HepG2 (cell line): ENCODE results near the gene STEAP1. TPM values are rescaled to one million over a fixed set of nuclear protein-coding genes. Genes with fewer than 3 reads are reported as not detected.

ENCODE experiments used
- ATM ChIP-seq: fragments of 450-650 bp; IDR thresholded peaks from 2 replicates; pipeline ENCODE4 v1.7.1; 2017; ENCODE audit warnings: mild to moderate bottlenecking, borderline replicate concordance
- CREM ChIP-seq, 2 experiments: sonication (generic) in 1 of 2; formaldehyde crosslinking in 1 of 2; IDR thresholded peaks; 2 replicates each; pipeline versions ENCODE4 v1.4.0 to v1.6.1; 2016 to 2020; ENCODE audit warnings: antibody characterized with exemption in 1 of 2, mild to moderate bottlenecking in 1 of 2, missing genetic modification reagents in 1 of 2
- FOXP1 ChIP-seq, 2 experiments: fragments of 450-650 bp in 1 of 2; IDR thresholded peaks; 2 replicates each; pipeline ENCODE4 v1.6.1; 2017 to 2018; ENCODE audit warnings: antibody characterized with exemption in 1 of 2
- MEIS1 ChIP-seq: sonication (generic); formaldehyde crosslinking; IDR thresholded peaks from 2 replicates; pipeline ENCODE4 v1.9.0; 2021; ENCODE audit warnings: mild to moderate bottlenecking, missing genetic modification reagents, moderate library complexity, borderline replicate concordance
- MTA3 ChIP-seq: sonication (generic); formaldehyde crosslinking; IDR thresholded peaks from 2 replicates; pipeline ENCODE4 v1.4.0; 2020; ENCODE audit warnings: missing genetic modification reagents
- NR2F1 ChIP-seq, 2 experiments: fragments of 450-650 bp in 1 of 2; formaldehyde crosslinking in 1 of 2; IDR thresholded peaks; 2 replicates each; pipeline versions ENCODE4 v1.5.0 to v1.6.1; 2016 to 2020; ENCODE audit warnings: mild to moderate bottlenecking in 1 of 2, missing compliant biosample characterization in 1 of 2, missing genetic modification reagents in 1 of 2, moderate library complexity in 1 of 2
- RBAK ChIP-seq: sonication (generic); formaldehyde crosslinking; IDR thresholded peaks from 2 replicates; pipeline ENCODE4 v1.5.1; 2020; ENCODE audit warnings: mild to moderate bottlenecking, missing genetic modification reagents
- RELA ChIP-seq: sonication (generic); formaldehyde crosslinking; IDR thresholded peaks from 2 replicates; pipeline ENCODE4 v1.4.0; 2020; ENCODE audit warnings: missing genetic modification reagents
- SMARCC2 ChIP-seq: fragments of 450-650 bp; IDR thresholded peaks from 2 replicates; pipeline ENCODE4 v1.6.1; 2017; ENCODE audit warnings: antibody characterized with exemption, mild to moderate bottlenecking
- SP2 ChIP-seq: sonication (generic); formaldehyde crosslinking; IDR thresholded peaks from 2 replicates; pipeline ENCODE4 v1.5.1; 2020; ENCODE audit warnings: mild to moderate bottlenecking, missing genetic modification reagents
- TBX3 ChIP-seq: fragments of 450-650 bp; IDR thresholded peaks from 2 replicates; pipeline ENCODE4 v1.6.1; 2017; ENCODE audit warnings: antibody characterized with exemption, mild to moderate bottlenecking, inconsistent platforms, borderline replicate concordance
- TCF7 ChIP-seq: sonication (generic); IDR thresholded peaks from 2 replicates; pipeline ENCODE4 v1.6.1; 2016; ENCODE audit warnings: antibody characterized with exemption, low read depth
- ZBTB7B ChIP-seq: sonication (generic); formaldehyde crosslinking; IDR thresholded peaks from 2 replicates; pipeline ENCODE4 v1.4.0; 2020; ENCODE audit warnings: missing genetic modification reagents
- ZNF124 ChIP-seq: sonication (generic); formaldehyde crosslinking; IDR thresholded peaks from 2 replicates; pipeline ENCODE4 v1.4.0; 2020; ENCODE audit warnings: missing genetic modification reagents
- ZNF20 ChIP-seq: sonication (generic); formaldehyde crosslinking; IDR thresholded peaks from 2 replicates; pipeline ENCODE4 v1.4.0; 2020; ENCODE audit warnings: mild to moderate bottlenecking, moderate library complexity, missing genetic modification reagents
- ZNF556 ChIP-seq: sonication (generic); formaldehyde crosslinking; IDR thresholded peaks from 2 replicates; pipeline ENCODE4 v1.4.0; 2020; ENCODE audit warnings: mild to moderate bottlenecking, missing genetic modification reagents, borderline replicate concordance
- ZSCAN12 ChIP-seq: sonication (generic); formaldehyde crosslinking; IDR thresholded peaks from 2 replicates; pipeline ENCODE4 v1.9.0; 2021; ENCODE audit warnings: mild to moderate bottlenecking, missing genetic modification reagents
- ZSCAN29 ChIP-seq: sonication (generic); formaldehyde crosslinking; conservative IDR thresholded peaks from 2 replicates; pipeline ENCODE4 v1.4.0; 2020; ENCODE audit warnings: mild to moderate bottlenecking, missing genetic modification reagents
- polyA plus RNA-seq, 8 experiments: library from polyadenylated mRNA; depleted of rRNA in 3 of 8; stranded (reverse) in 7 of 8; unstranded in 1 of 8; fragments of >200 nt; fragmentation: Illumina TruSeq in 4 of 8; extraction: Trizol in 4 of 8; gene quantifications; 2 replicates each; pipeline versions ENCODE4 v1.2.1 to v1.2.3, GENCODE V29; 2011 to 2016; ENCODE audit warnings: low read depth in 4 of 8, missing spikeins in 1 of 8, mixed read lengths in 1 of 8; ENCODE audit not compliant: insufficient read depth in 1 of 8
- total RNA-seq, 5 experiments: library from RNA; depleted of rRNA; stranded (reverse); fragments of >200 nt; fragmentation: Illumina TruSeq; extraction: Trizol; gene quantifications; 2 replicates each; pipeline ENCODE4 v1.2.3, GENCODE V29; 2016; ENCODE audit warnings: low read depth in 1 of 5
- TF ChIP-seq, protein P1 (sequence below): IDR thresholded peaks from 2 replicates; pipeline ENCODE4 v1.6.1; 2018; ENCODE audit warnings: missing genetic modification reagents, mild to moderate bottlenecking, missing compliant biosample characterization
- TF ChIP-seq, protein P2 (sequence below), 2 experiments: sonication (generic) in 1 of 2; formaldehyde crosslinking in 1 of 2; IDR thresholded peaks; 2 replicates each; pipeline versions ENCODE4 v1.4.0 to v1.6.1; 2016 to 2020; ENCODE audit warnings: borderline replicate concordance in 1 of 2, low read depth in 1 of 2, mild to moderate bottlenecking in 1 of 2, missing genetic modification reagents in 1 of 2
- TF ChIP-seq, protein P3 (sequence below): sonication (generic); formaldehyde crosslinking; IDR thresholded peaks from 2 replicates; pipeline ENCODE4 v1.8.0; 2022; ENCODE audit warnings: missing genetic modification reagents, mild to moderate bottlenecking, inconsistent platforms, borderline replicate concordance
- TF ChIP-seq, protein P4 (sequence below): IDR thresholded peaks from 2 replicates; pipeline ENCODE4 v1.6.1; 2016; ENCODE audit warnings: mild to moderate bottlenecking

STEAP1 gene
- total and polyA plus RNA-seq, 2 of the 13 experiments (the other 11 are each of a cell fraction or from before 2014, with no cell fraction given) = 23.2 to 24.2 TPM

DNA sequence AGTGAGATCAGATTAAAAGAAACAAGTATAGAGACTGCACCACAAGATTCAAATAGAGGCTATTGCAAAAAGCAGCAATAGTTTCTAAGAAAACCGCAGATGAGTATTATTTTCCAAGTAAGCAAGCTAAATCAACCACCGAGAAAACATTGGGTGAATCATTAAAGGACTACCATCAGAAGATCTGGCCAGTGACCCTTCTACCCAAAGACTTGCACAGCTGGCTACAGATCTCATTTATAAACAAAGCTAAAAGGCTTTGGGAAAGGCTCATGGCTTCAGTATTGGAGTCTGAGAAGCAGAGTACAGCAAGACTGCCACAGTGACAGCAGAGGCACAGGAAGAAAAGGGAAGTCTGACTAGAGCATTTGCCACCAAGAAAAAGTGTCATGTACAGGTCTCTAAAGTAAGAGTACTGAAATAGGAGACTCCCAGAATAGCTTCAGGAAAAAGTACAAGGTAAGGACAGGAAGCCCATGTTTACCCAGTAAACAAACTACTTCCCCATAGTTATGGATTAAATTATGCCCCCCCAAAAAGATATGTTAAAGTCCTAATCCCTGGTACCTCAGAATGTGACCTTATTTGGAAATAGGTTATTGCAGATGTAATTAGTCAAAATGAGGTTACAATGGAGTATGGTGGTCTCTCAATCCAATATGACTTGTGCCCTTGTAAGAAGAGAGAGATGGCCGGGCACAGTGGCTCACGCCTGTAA, 19.0 kb downstream of the STEAP1 start (continued):
- TF ChIP-seq ZNF556 = no peak
- TF ChIP-seq TCF7 = 0 out of 2 replicates have a peak, but pooled peaks have one; percentile 42
- TF ChIP-seq ZBTB7B (CRISPR knock-in tag) = no peak
- no peak for TF ChIP-seq ZSCAN29 (CRISPR knock-in tag)
- TF ChIP-seq TBX3 = no peak
- no peak for TF ChIP-seq MEIS1 (CRISPR knock-in tag)
- TF ChIP-seq ZNF20 (CRISPR knock-in tag) = no peak
- TF ChIP-seq, protein P1, sequence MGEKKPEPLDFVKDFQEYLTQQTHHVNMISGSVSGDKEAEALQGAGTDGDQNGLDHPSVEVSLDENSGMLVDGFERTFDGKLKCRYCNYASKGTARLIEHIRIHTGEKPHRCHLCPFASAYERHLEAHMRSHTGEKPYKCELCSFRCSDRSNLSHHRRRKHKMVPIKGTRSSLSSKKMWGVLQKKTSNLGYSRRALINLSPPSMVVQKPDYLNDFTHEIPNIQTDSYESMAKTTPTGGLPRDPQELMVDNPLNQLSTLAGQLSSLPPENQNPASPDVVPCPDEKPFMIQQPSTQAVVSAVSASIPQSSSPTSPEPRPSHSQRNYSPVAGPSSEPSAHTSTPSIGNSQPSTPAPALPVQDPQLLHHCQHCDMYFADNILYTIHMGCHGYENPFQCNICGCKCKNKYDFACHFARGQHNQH (CRISPR knock-in tag) = peak; percentile 62; the same call in 1 of the 2 replicates
- no peak for TF ChIP-seq NR2F1 (CRISPR knock-in tag; IDR thresholded peaks at IDR 0.05)
- TF ChIP-seq ZNF124 (CRISPR knock-in tag) = peak; percentile 73
- TF ChIP-seq RELA = no peak
- TF ChIP-seq ATM = no peak
- TF ChIP-seq, protein P2, sequence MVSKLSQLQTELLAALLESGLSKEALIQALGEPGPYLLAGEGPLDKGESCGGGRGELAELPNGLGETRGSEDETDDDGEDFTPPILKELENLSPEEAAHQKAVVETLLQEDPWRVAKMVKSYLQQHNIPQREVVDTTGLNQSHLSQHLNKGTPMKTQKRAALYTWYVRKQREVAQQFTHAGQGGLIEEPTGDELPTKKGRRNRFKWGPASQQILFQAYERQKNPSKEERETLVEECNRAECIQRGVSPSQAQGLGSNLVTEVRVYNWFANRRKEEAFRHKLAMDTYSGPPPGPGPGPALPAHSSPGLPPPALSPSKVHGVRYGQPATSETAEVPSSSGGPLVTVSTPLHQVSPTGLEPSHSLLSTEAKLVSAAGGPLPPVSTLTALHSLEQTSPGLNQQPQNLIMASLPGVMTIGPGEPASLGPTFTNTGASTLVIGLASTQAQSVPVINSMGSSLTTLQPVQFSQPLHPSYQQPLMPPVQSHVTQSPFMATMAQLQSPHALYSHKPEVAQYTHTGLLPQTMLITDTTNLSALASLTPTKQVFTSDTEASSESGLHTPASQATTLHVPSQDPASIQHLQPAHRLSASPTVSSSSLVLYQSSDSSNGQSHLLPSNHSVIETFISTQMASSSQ (IDR thresholded peaks at IDR 0.05; ENCODE audit: low read depth) = peak; percentile 90
- TF ChIP-seq, protein P2 (CRISPR knock-in tag; IDR thresholded peaks at IDR 0.05; ENCODE audit: borderline replicate concordance) = peak; percentile 92; the same call in 1 of the 2 replicates
- TF ChIP-seq SP2 (CRISPR knock-in tag) = no peak
- no peak for TF ChIP-seq FOXP1 (IDR thresholded peaks at IDR 0.05)
- TF ChIP-seq FOXP1 (CRISPR knock-in tag; IDR thresholded peaks at IDR 0.05) = peak; percentile 52; the same call in 1 of the 2 replicates
- TF ChIP-seq, protein P3, sequence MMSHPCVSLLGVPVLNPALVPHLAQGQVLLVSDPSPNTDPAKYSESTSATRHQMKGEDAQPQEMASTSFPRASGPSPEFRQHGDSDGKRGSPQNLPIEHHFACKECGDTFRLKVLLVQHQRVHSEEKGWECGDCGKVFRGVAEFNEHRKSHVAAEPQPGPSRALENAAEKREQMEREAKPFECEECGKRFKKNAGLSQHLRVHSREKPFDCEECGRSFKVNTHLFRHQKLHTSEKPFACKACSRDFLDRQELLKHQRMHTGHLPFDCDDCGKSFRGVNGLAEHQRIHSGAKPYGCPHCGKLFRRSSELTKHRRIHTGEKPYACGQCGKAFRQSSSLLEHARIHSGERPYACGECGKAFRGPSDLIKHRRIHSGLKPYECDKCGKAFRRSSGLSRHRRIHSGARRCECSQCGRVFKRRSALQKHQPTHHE (CRISPR knock-in tag) = no peak
- no peak for TF ChIP-seq RBAK (CRISPR knock-in tag)
- TF ChIP-seq, protein P4, sequence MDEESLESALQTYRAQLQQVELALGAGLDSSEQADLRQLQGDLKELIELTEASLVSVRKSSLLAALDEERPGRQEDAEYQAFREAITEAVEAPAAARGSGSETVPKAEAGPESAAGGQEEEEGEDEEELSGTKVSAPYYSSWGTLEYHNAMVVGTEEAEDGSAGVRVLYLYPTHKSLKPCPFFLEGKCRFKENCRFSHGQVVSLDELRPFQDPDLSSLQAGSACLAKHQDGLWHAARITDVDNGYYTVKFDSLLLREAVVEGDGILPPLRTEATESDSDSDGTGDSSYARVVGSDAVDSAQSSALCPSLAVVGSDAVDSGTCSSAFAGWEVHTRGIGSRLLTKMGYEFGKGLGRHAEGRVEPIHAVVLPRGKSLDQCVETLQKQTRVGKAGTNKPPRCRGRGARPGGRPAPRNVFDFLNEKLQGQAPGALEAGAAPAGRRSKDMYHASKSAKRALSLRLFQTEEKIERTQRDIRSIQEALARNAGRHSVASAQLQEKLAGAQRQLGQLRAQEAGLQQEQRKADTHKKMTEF (CRISPR knock-in tag) = peak; percentile 50
- 0 out of 2 replicates have a peak, but pooled peaks have one; percentile 38 for TF ChIP-seq CREM (IDR thresholded peaks at IDR 0.05)
- no peak for TF ChIP-seq CREM (CRISPR knock-in tag; IDR thresholded peaks at IDR 0.05)
- no peak for TF ChIP-seq ZSCAN12
- TF ChIP-seq MTA3 (CRISPR knock-in tag) = no peak
- TF ChIP-seq SMARCC2 = no peak
